ENCODE measurements around the gene KCNMB2. TPM values are rescaled to one million over a fixed set of nuclear protein-coding genes. Genes with fewer than 3 reads are reported as not detected.

The KCNMB2 gene
- total RNA-seq, 1 experiment from 2014 or later, result not detected

- TF ChIP-seq ZMAT4 (CRISPR knock-in tag; IDR thresholded peaks at IDR 0.05) (no peak), ZNF219 (CRISPR knock-in tag; IDR thresholded peaks at IDR 0.05; ENCODE audit: borderline replicate concordance) (no peak), PRRX2 (CRISPR knock-in tag; IDR thresholded peaks at IDR 0.05) (no peak), ZNF317 (CRISPR knock-in tag; IDR thresholded peaks at IDR 0.05; ENCODE audit: borderline replicate concordance, low read depth) (no peak)
Observed at GRCh38 chr3:178685591-178685906, 149.3 kb downstream of the KCNMB2 start (continued).

- H3K9me3 Mint-ChIP-seq, result peaks cover 14% of the 10 kb centered on the region
- no peak for TF ChIP-seq USF1 (CRISPR knock-in tag; IDR thresholded peaks at IDR 0.05)
- TF ChIP-seq ZNF138 (CRISPR knock-in tag; conservative IDR thresholded peaks at IDR 0.05), result no peak
- no peak for TF ChIP-seq GRHL2 (CRISPR knock-in tag; IDR thresholded peaks at IDR 0.05; ENCODE audit: insufficient replicate concordance, severe bottlenecking)
- TF ChIP-seq ATF2 (CRISPR knock-in tag; IDR thresholded peaks at IDR 0.05; ENCODE audit: borderline replicate concordance, low read depth), result no peak
- TF ChIP-seq ELF4 (CRISPR knock-in tag; IDR thresholded peaks at IDR 0.05; ENCODE audit: low read depth), result no peak
- TF ChIP-seq FOXP4 (CRISPR knock-in tag; IDR thresholded peaks at IDR 0.05), result no peak
- no peak for TF ChIP-seq PREB (CRISPR knock-in tag; IDR thresholded peaks at IDR 0.05; ENCODE audit: borderline replicate concordance)
- TF ChIP-seq EMX1 (CRISPR knock-in tag; IDR thresholded peaks at IDR 0.05), result no peak
- no peak for TF ChIP-seq ZNF232 (CRISPR knock-in tag; IDR thresholded peaks at IDR 0.05)
- TF ChIP-seq E2F4 (CRISPR knock-in tag; IDR thresholded peaks at IDR 0.05; ENCODE audit: borderline replicate concordance, low read depth), result no peak
- no peak for TF ChIP-seq ETV6 (CRISPR knock-in tag; IDR thresholded peaks at IDR 0.05)
- TF ChIP-seq ZSCAN18 (CRISPR knock-in tag; IDR thresholded peaks at IDR 0.05), result no peak
- TF ChIP-seq ZNF121 (CRISPR knock-in tag; IDR thresholded peaks at IDR 0.05), result no peak
- TF ChIP-seq PRRX2 (CRISPR knock-in tag; IDR thresholded peaks at IDR 0.05), result no peak
- no peak for TF ChIP-seq MXD4 (CRISPR knock-in tag; IDR thresholded peaks at IDR 0.05; ENCODE audit: borderline replicate concordance)
- TF ChIP-seq ZNF671 (CRISPR knock-in tag; IDR thresholded peaks at IDR 0.05), result no peak
- no peak for TF ChIP-seq ZBTB43 (CRISPR knock-in tag; IDR thresholded peaks at IDR 0.05)
- TF ChIP-seq CREM (CRISPR knock-in tag; IDR thresholded peaks at IDR 0.05), result no peak
- no peak for TF ChIP-seq NR2C2 (CRISPR knock-in tag; IDR thresholded peaks at IDR 0.05)
- TF ChIP-seq ZNF219 (CRISPR knock-in tag; IDR thresholded peaks at IDR 0.05; ENCODE audit: borderline replicate concordance), result no peak
- ChIA-PET POLR2A (no interaction called here), CTCF (no interaction called here)
- ATAC-seq, result no peak
- no peak overlapping the region for H3K27ac Mint-ChIP-seq
- no peak overlapping the region for H3K4me3 Mint-ChIP-seq
- no peaks in the 10 kb centered on the region for H3K27me3 Mint-ChIP-seq (ENCODE audit: low read depth)
- H3K36me3 Mint-ChIP-seq, result no peaks in the 10 kb centered on the region
- no peak for DNase-seq (ENCODE audit: low spot score)
- H3K4me1 Mint-ChIP-seq, result no peaks in the 10 kb centered on the region
Observed at GRCh38 chr3:178686826-178687225, 150.6 kb downstream of the KCNMB2 start.
